HG02610 (cell line): ENCODE results near the gene KRT76.
"Not testable (repeated sequence)": the region's sequence is repeated elsewhere in the genome, so short reads cannot be mapped to it uniquely, and the experiment has no call there.

Source experiments
- ATAC-seq: cut with Tn5 transposase; IDR thresholded peaks from one replicate; pipeline ENCODE4 v1.9.1; 2021; ENCODE audit warnings: mild to moderate bottlenecking, moderate library complexity; ENCODE audit not compliant: unreplicated experiment

Gene KRT76

GRCh38 chr12:52761802-52762201 is 15.3 kb downstream of the KRT76 start:
- no peak for ATAC-seq

DNA sequence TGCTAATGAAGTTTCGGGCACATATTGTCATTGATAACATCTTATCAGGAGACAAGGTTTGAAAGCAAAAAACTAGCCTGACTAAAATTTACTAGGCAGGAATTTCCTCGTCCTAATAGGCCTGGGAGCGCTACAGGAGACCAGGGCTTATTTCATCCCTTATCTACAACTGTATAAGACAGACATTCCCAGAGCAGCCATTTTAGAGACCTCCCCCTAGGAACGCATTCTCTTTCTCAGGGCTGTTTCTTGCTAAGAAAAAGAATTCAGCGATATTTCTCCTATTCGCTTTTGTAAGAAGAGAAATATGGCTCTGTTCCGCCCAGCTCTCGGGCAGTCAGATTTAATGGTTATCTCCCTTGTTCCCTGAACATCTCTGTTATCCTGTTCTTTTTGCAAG is 15.9 kb downstream of the KRT76 start:
- not testable (repeated sequence) for ATAC-seq

DNA sequence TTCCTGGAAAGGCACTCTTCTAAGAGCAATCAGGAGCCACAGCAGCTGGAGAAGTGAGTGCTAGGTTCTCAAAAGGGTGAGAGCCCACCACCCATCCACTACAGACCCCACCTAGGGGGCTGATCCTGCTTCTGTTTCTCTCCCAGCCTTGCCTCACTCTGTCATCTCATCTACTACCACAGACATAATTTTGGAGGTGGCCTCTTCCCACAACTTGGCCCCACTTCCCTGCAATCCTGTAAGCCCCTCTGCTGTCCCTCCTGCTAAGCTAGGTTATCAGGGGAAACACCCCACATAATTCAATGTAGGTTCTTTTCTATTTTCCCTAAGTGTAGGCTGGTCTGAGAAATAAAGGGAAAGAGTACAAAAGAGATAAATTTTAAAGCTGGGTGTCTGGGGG is 16.5 kb downstream of the KRT76 start:
- no peak for ATAC-seq

DNA sequence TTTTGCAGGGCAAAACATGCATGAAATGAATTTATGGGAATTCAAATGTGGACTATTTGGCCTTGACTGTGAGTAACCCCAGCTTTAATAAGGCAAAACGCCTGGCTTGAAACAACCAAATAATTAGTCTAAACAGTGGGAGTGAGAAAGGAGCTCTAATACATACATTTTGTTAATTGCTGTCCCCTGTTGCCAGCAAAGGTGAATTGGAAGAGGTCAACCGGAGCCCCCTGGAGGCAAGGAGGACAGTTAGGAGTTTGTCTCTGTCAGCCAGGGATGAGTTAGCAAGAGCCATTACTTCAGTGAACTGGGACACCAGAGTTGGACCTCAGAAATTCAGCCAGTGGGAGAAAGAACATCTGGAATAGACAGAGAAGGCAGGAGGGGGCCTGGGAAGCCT is 17.4 kb downstream of the KRT76 start:
- ATAC-seq = no peak

DNA sequence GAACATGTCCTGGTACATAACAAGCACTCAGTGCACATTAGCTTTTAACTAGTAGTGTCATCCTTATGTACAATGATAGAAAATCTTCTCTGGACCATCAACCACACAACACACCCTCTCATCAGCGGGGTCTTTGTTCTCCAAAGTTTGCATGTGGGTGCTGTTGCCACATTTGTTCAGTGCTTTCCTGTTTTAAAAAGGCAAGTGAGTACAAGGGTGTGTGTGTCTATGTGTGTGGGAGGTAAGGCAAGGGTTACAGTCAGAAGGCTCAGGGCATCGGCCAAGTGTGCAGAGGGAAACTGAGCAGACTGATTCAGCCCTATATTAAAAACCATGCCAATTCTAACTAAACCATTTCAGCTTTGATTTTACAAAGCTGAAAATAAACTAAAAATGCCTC is 17.9 kb downstream of the KRT76 start:
- ATAC-seq = no peak

DNA sequence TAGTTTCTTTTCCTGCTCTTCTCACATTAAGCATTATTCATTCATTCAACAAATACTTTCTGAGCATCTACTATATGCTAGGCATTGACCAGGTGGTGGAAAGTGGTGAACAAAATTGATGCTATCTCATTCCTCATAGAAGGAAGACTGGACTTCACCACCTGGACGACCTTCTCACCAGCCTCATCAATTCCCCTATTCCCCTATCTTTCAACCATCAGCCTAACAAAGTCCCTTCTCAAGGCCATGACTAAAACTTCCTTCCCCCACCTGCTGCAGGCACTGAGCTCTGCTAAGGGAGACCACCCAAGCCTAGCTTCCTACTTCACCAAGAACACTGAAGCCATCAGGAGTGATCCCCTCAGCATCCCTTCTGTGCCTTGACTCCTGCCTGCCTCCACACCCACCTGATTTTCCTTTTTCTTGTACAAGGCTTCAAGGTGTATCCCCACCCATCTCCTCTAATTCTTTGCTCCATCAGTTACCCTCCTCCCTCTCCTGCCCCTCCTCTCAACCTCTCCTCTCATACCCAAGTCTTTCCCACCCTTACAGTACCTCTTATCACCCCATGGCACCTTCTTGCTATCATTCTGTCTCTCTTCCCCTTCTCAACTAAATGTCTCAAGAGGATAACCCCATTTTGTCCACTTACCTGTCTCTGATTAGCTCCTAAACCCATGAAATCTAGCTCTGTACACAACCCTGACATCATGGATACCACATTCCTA is 19.5 kb downstream of the KRT76 start:
- no peak for ATAC-seq

DNA sequence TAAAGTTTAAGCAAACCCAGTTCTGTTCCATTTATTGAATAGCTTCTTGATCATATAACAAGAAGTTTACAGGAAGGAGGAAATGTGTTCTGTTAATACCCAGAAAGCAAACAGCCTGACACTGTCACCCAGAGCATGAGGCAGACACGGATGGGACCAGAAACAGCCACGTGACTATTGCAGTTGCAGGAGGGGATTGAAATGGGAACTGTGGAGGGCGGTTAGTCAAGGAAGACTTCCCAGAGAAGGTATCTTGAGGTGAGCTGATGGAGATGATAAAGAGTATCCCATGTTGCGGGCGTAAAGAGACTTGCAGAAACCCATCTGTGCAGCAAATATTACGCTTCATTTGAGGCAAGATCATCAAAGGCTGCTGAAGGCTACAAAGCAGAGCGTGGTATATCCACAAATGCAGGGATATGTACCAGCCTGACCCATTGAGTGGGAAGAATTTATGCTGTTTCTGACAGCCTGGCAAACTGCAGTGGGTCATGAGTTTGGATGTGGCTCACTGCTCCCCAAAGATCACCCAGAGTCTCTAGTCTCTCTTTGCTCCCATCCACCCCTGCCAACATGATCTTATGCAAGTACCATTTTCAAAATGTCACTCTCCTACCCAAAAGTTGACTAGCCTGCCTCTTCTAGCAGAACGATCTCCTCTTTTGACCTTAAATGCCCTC is 20.7 kb downstream of the KRT76 start:
- no peak for ATAC-seq

GRCh38 chr12:52755533-52755932 is 21.6 kb downstream of the KRT76 start:
- ATAC-seq = no peak

DNA sequence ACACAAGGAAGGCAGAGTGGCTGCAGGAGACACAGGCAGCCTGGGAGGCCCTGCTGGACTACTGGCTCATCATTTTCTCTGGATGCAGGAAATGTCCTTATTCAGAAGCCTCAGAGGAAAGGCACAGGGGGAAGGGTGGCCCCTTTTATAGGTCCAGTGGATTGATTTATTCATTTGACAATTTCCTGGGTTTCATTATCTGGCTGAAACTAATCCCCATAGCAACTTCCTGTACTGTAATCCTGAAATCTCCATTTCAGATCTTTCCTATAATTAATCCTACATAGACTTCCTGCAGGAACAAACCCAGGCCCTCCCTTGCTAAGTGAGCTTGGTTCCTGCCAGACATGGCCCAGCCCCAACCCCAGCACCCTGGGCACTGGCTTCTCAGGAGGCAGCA is 23.0 kb downstream of the KRT76 start:
- no peak for ATAC-seq

DNA sequence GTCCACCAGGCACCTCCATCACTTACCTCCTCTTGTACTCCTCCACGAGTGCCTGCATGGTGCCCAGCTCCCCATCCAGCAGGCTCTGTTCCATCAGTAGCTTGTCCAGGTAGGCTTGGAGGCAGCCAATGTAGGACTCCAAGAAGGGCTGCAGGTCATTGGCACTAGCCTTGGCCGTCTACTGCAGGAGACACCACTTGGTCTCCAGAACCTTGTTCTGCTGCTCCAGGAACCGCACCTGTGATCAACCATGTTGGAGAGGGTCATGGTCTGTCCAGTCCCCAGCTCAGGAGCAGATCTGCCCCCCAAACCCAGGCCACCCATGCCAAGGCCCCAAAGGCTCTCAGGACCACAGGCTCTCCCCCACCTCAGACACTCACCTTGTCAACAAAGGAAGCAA is 23.9 kb downstream of the KRT76 start:
- ATAC-seq = no peak

GRCh38 chr12:52752516-52752915 is 24.6 kb downstream of the KRT76 start:
- ATAC-seq = no peak

- ATAC-seq = no peak
Measured at GRCh38 chr12:52751795-52752194, 25.4 kb downstream of the KRT76 start.

GRCh38 chr12:52750532-52750931 is 26.6 kb downstream of the KRT76 start:
- ATAC-seq = not testable (repeated sequence)

- ATAC-seq = no peak
Measured at GRCh38 chr12:52749827-52750226, 27.3 kb downstream of the KRT76 start.

- no peak for ATAC-seq
Measured at GRCh38 chr12:52748578-52748977, 28.6 kb downstream of the KRT76 start.

- no peak for ATAC-seq
Measured at GRCh38 chr12:52745554-52745953, 31.6 kb downstream of the KRT76 start.

DNA sequence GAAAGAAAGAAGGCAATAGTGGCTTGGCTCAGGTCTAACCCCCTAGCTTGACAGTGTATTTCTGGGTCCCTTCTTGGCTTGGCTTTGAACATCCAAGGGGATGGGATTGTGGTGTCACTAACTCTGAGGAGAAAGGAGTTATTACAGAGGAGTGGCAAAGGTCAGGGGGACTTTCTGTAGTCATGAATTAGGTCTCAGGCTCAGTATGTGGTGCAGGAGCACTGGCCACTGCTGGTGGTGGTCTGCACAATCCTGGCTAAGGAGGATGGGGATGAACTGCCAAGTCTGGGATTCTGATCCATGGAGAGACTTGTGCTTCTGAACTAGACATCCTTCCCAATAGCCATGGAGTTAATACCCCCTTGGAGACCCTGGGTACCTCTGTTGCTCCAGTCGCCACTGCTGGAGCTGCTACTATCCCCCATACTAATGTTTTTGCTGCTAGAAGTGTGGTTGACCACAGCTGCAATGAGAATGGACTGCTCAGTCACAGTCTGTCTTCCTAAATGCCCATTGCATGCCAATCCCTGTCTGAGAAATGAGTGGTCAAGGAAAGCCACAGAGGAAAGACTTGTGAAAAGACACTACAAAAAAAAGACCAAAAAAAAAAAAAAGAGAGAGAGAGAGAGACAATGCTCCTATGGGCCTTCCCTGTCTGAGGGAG is 32.5 kb downstream of the KRT76 start:
- ATAC-seq = no peak

DNA sequence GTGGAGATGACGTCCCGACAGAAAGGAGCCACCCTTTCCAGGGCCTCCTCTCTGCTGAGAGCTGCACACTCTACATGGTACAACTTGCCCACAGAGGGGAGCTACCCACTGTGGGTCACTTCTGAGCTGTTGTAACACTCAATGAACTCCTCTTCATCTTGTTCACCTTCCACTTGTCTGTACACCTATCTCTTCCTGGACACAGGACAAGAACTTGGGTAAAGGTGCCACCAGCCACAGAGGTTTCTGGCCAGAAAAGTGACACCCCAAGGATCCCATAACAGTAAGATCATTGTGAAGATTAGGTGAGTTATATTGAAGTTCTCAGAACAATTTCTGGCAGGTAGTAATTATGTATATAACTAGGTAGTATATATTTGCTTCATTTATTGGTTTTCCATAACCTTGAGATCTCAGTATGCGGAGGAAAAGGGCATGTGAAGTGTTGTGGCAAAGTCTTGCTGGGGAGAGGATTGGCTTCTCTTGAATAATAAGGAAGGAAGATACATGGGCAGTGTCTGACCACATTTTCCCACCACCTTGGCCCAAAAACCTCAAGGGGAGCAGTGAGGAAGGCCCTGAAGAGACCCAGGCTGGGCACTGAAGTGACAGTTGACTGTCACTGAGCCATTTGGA is 34.2 kb downstream of the KRT76 start:
- no peak for ATAC-seq

DNA sequence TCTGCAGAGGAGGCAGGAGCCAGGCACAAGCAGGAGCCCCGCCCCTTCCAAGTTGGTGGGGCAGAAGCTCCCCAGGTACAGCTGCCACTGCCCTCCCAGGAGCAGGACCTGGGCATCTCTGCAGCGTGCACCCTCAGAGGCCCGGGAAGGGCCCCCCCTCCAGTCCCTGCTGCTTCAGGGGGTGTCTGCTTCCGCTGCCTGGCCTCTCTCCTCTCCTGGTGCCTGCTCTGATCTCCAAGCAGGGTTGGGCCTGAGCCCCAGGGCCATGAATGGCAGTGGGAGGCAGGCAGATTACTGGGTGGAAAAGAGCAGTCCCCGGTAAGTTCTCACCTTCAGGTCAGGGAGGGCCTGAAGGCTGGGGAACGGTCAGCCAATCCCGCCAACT is 35.0 kb downstream of the KRT76 start:
- no peak for ATAC-seq

GRCh38 chr12:52741375-52742195 is 35.6 kb downstream of the KRT76 start:
- no peak for ATAC-seq

- no peak for ATAC-seq
Measured at GRCh38 chr12:52740584-52740983, 36.6 kb downstream of the KRT76 start.
